ENCODE data around the gene GPLD1. TPM values are rescaled to one million over a fixed set of nuclear protein-coding genes. Genes with fewer than 3 reads are reported as not detected.

Gene GPLD1
- total and polyA plus RNA-seq, 10 donors = 0.15 to 4.3 (median 1.8) TPM

GRCh38 chr6:24497254-24497970, 8.0 kb upstream of the GPLD1 start:
- WGBS, 5 donors = 80 to 95% (median 88%) methylated on average over 11 of the region's 11 CpGs
- intact Hi-C loops (cut with DNase I; ENCODE audit: low total_unique reads) = no loop called here
- H3K27me3 ChIP-seq (replicated peaks in 1 of 7) = peaks cover 0 to 8% (median 0%) of the 10 kb centered on the region in 7 donors

GRCh38 chr6:24494821-24495795, 5.7 kb upstream of the GPLD1 start, which contains the start of gene ALDH5A1:
ALDH5A1 (plus strand) TSS chr6:24494969; CDS start chr6:24494997, 28 bp downstream.
- H3K9me3 ChIP-seq = peaks cover 0 to 8% (median 4%) of the 10 kb centered on the region in 8 donors
- 0 to 1% (median 1%) methylated on average over 46 to 93 of the region's 93 CpGs for WGBS, 5 donors
- H3K36me3 ChIP-seq = peaks cover 0 to 10% (median 0%) of the 10 kb centered on the region in 6 donors
- H3K27me3 ChIP-seq (replicated peaks in 1 of 7) = peaks cover 0 to 8% (median 0%) of the 10 kb centered on the region in 7 donors
- intact Hi-C loops (cut with DNase I; ENCODE audit: low total_unique reads) = no loop called here
- peak; percentile 72 to 87 (median 80) for TF ChIP-seq POLR2AphosphoS5 (IDR thresholded peaks at IDR 0.05)
- TF ChIP-seq CTCF (IDR thresholded peaks at IDR 0.05 in 8 of 11, conservative IDR thresholded peaks at IDR 0.05 in 3 of 11) = peak in 6 of 11 experiments; percentile 5 to 25 (median 14)
- no peak for TF ChIP-seq POLR2A (IDR thresholded peaks at IDR 0.05)
- H3K4me1 ChIP-seq = peaks cover 9 to 31% (median 22%) of the 10 kb centered on the region in 6 donors
- H3K4me3 ChIP-seq = peak within 1 kb of the TSS; percentile 60 to 90 (median 70)
- peak; percentile 95 for DNase-seq
- peak within 1 kb of the TSS; percentile 68 to 91 (median 88) for H3K27ac ChIP-seq

More at GRCh38 chr6:24497254-24497970, 8.0 kb upstream of the GPLD1 start:
- Histone ChIP-seq H3K4me1 (peaks cover 9 to 31% (median 22%) of the 10 kb centered on the region in 6 donors), H3K4me3 (no peak overlapping the region), H3K9me3 (peaks cover 0 to 8% (median 4%) of the 10 kb centered on the region in 8 donors), H3K27ac (no peak overlapping the region), H3K36me3 (peaks cover 0 to 15% (median 0%) of the 10 kb centered on the region in 6 donors)
- DNase-seq = no peak
- TF ChIP-seq CTCF (IDR thresholded peaks at IDR 0.05 in 8 of 11, conservative IDR thresholded peaks at IDR 0.05 in 3 of 11) (no peak), POLR2AphosphoS5 (IDR thresholded peaks at IDR 0.05) (no peak), POLR2A (IDR thresholded peaks at IDR 0.05) (no peak)

GRCh38 chr6:24493945-24494820, 4.8 kb upstream of the GPLD1 start:
- Histone ChIP-seq H3K27me3 (replicated peaks in 1 of 7) (peaks cover 0 to 8% (median 0%) of the 10 kb centered on the region in 7 donors), H3K9me3 (peaks cover 0 to 8% (median 4%) of the 10 kb centered on the region in 8 donors), H3K27ac (peak overlapping the region; percentile 68 to 91 (median 88)), H3K36me3 (peaks cover 0 to 10% (median 0%) of the 10 kb centered on the region in 6 donors), H3K4me1 (peaks cover 9 to 31% (median 22%) of the 10 kb centered on the region in 6 donors), H3K4me3 (peak overlapping the region; percentile 60 to 90 (median 70))
- DNase-seq = no peak
- intact Hi-C loops (cut with DNase I; ENCODE audit: low total_unique reads) = no loop called here
- WGBS, 5 donors = 14 to 21% (median 18%) methylated on average over 25 to 36 of the region's 36 CpGs
- TF ChIP-seq CTCF (IDR thresholded peaks at IDR 0.05 in 8 of 11, conservative IDR thresholded peaks at IDR 0.05 in 3 of 11) = peak in 1 of 11 experiments; percentile 46
- TF ChIP-seq POLR2AphosphoS5 (IDR thresholded peaks at IDR 0.05) = no peak
- TF ChIP-seq POLR2A (IDR thresholded peaks at IDR 0.05) = no peak
